Pancreas (tissue), 10 donors: ENCODE data around the gene GABRQ. TPM values are rescaled to one million over a fixed set of nuclear protein-coding genes. Genes with fewer than 3 reads are reported as not detected.
A peak's percentile ranks its signal among the peaks of the same experiment; 100 is the strongest.
"Not testable (repeated sequence)": the region's sequence is repeated elsewhere in the genome, so short reads cannot be mapped to it uniquely, and the experiment has no call there.

Experiments
- ATAC-seq, 4 donors: fragments of 200-7000 bp; cut with Tn5 transposase; one replicate each; pipeline versions ENCODE4 v1.8.0 to v1.9.1; 2020; ENCODE audit warnings: mild to moderate bottlenecking in 4 of 4, moderate library complexity in 4 of 4
- DNase-seq, 6 donors: peaks; one replicate each; pipeline ENCODE4 v3.0.0-alpha.2; 2020
- FAIRE-seq: peaks from 2 replicates; lab custom pipeline; 2012; peaks lifted over from hg19 to GRCh38; lab: Jason Lieb, UNC
- H3K27ac ChIP-seq, 4 donors: fragments of 200-600 bp; sonication (generic); 1 replicate in 3 of 4; 2 replicates in 1 of 4; pipeline versions ENCODE4 v1.5.0 to v1.8.0; 2020
- H3K27me3 ChIP-seq, 4 donors: fragments of 200-600 bp; one replicate each; pipeline ENCODE4 v1.8.0; 2021
- H3K36me3 ChIP-seq, 3 donors: fragments of 200-600 bp; sonication (generic) in 1 of 3; one replicate each; pipeline versions ENCODE4 v1.5.0 to v1.8.0; 2020 to 2021
- H3K4me1 ChIP-seq, 3 donors: fragments of 200-600 bp; one replicate each; pipeline ENCODE4 v1.8.0; 2021
- H3K4me3 ChIP-seq, 4 donors: fragments of 200-600 bp; sonication (generic) in 2 of 4; one replicate each; pipeline versions ENCODE4 v1.5.0 to v1.8.0; 2020 to 2021
- H3K9me3 ChIP-seq, 4 donors: fragments of 200-600 bp; one replicate each; pipeline ENCODE4 v1.8.0; 2021
- WGBS, 2 donors: extraction: QIAGEN DNeasy Blood & Tissue Kit; methylation state at CpG; one replicate each; pipeline ENCODE4 v1.1.7; 2013; 5-methylcytosine and 5-hydroxymethylcytosine counted together
- intact Hi-C, 3 donors: fragments of 100-400 bp; cut with DNase I; formaldehyde crosslinking; loops; one replicate each; pipeline versions ENCODE4 v1.11.1 to v1.14.2; 2022
- polyA plus RNA-seq, 2 donors: library from polyadenylated mRNA; stranded (reverse); fragments of 200-250 nt; gene quantifications; one replicate each; pipeline ENCODE4 v1.2.3, GENCODE V29; 2013
- total RNA-seq, 6 donors: library from RNA; stranded (reverse); fragmentation: NEBNext Ultra II Directional in 4 of 6; extraction: Animal tissue kit (Norgen Biotek cat#: 25700) in 4 of 6; gene quantifications; one replicate each; pipeline versions ENCODE4 v1.2.1 to v1.2.4, GENCODE V29; 2021 to 2023
- TF ChIP-seq, protein P1 (sequence below), 4 donors: fragments of 200-600 bp; sonication (generic) in 3 of 4; IDR thresholded peaks; one replicate each; pipeline versions ENCODE4 v1.5.0 to v1.8.0; 2021; ENCODE audit warnings: antibody characterized with exemption in 4 of 4
- donor health status: healthy with polysubstance abuse.
- donor health status: DM: no; HTN: no; CAD: no; lungs with moderate emphysema.
- donor health status: DM: no; HTN: no; CAD: no.
- donor health status: control.
- donor health status: control.
- donor health status: Bipolar disorder and iron deficiency.
- donor health status: DM: yes; HTN: yes; CAD: no.
- donor health status: DM: no; HTN: no; CAD: no.
- donor health status: DM: no; HTN: no; CAD: no.
- donor health status: DM: yes; HTN: yes; CAD: no.

GABRQ gene
- total and polyA plus RNA-seq, 8 donors, result not detected

- TF ChIP-seq, protein P1, sequence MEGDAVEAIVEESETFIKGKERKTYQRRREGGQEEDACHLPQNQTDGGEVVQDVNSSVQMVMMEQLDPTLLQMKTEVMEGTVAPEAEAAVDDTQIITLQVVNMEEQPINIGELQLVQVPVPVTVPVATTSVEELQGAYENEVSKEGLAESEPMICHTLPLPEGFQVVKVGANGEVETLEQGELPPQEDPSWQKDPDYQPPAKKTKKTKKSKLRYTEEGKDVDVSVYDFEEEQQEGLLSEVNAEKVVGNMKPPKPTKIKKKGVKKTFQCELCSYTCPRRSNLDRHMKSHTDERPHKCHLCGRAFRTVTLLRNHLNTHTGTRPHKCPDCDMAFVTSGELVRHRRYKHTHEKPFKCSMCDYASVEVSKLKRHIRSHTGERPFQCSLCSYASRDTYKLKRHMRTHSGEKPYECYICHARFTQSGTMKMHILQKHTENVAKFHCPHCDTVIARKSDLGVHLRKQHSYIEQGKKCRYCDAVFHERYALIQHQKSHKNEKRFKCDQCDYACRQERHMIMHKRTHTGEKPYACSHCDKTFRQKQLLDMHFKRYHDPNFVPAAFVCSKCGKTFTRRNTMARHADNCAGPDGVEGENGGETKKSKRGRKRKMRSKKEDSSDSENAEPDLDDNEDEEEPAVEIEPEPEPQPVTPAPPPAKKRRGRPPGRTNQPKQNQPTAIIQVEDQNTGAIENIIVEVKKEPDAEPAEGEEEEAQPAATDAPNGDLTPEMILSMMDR (IDR thresholded peaks at IDR 0.05), result no peak
- Histone ChIP-seq H3K27me3 (peaks cover 0 to 10% (median 0%) of the 10 kb centered on the region in 4 donors), H3K27ac (no peak overlapping the region), H3K4me3 (no peak overlapping the region), H3K9me3 (no peaks in the 10 kb centered on the region), H3K4me1 (no peaks in the 10 kb centered on the region), H3K36me3 (no peaks in the 10 kb centered on the region)
- ATAC-seq, result no peak
- FAIRE-seq, result no peak
- DNase-seq, result no peak
- WGBS, 2 donors, result 37 to 57% methylated on average over 4 of the region's 4 CpGs
- intact Hi-C loops, result no loop called here
These were observed 18.4 kb downstream of the GABRQ start for GRCh38 chrX:152656087-152656486.

DNA sequence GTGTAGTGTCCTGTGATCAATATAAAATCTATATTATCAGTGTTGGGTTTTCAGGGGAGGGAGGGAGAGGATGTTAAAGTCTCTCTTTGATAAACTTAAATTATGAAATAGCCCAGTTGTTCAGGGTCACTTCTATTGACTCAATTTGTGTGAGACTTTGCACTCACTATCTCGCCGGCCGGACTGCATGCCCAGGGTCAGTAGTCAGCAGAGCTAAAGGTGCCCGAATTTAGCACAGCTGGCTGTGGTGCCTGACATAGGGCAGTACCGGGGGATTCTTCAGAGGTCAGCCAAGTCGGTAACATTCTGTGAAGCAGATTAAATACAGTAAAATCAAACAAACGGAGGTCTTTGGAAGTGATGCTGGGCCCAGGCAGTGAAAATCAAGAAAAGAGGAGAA, 19.2 kb downstream of the GABRQ start:
- Histone ChIP-seq H3K27me3 (peaks cover 0 to 10% (median 0%) of the 10 kb centered on the region in 4 donors), H3K9me3 (no peaks in the 10 kb centered on the region), H3K4me1 (no peaks in the 10 kb centered on the region), H3K27ac (no peak overlapping the region), H3K4me3 (no peak overlapping the region), H3K36me3 (no peaks in the 10 kb centered on the region)
- DNase-seq, result no peak
- WGBS, 2 donors, result 31 to 36% methylated on average over 7 of the region's 7 CpGs
- ATAC-seq, result no peak
- TF ChIP-seq, protein P1 (IDR thresholded peaks at IDR 0.05), result no peak
- intact Hi-C loops, result no loop called here
- no peak for FAIRE-seq

GRCh38 chrX:152658302-152658701, 20.6 kb downstream of the GABRQ start:
- intact Hi-C loops, result no loop called here
- DNase-seq (no peak), ATAC-seq (no peak), FAIRE-seq (no peak)
- Histone ChIP-seq H3K9me3 (no peaks in the 10 kb centered on the region), H3K27me3 (peaks cover 0 to 10% (median 0%) of the 10 kb centered on the region in 4 donors), H3K36me3 (no peaks in the 10 kb centered on the region), H3K4me1 (no peaks in the 10 kb centered on the region), H3K4me3 (no peak overlapping the region), H3K27ac (no peak overlapping the region)
- TF ChIP-seq, protein P1 (IDR thresholded peaks at IDR 0.05), result no peak
- WGBS, 2 donors, result 27 to 32% methylated on average over 2 of the region's 2 CpGs

- WGBS, 2 donors, result 34 to 40% methylated on average over 4 of the region's 4 CpGs
- H3K4me1 ChIP-seq, result no peaks in the 10 kb centered on the region
- H3K9me3 ChIP-seq, result no peaks in the 10 kb centered on the region
- no peak for DNase-seq
- FAIRE-seq, result no peak
- intact Hi-C loops, result no loop called here
- TF ChIP-seq, protein P1 (IDR thresholded peaks at IDR 0.05), result no peak
- no peak for ATAC-seq
- H3K27me3 ChIP-seq, result peaks cover 0 to 6% (median 0%) of the 10 kb centered on the region in 4 donors
- no peak overlapping the region for H3K4me3 ChIP-seq
- no peak overlapping the region for H3K27ac ChIP-seq
- H3K36me3 ChIP-seq, result no peaks in the 10 kb centered on the region
These were observed 25.4 kb downstream of the GABRQ start for GRCh38 chrX:152663086-152663485.

GRCh38 chrX:152674135-152674534, 36.4 kb downstream of the GABRQ start:
- FAIRE-seq, result no peak
- DNase-seq, result no peak
- ATAC-seq, result no peak
- intact Hi-C loops, result no loop called here
- no peaks in the 10 kb centered on the region for H3K36me3 ChIP-seq
- H3K27ac ChIP-seq, result no peak overlapping the region
- no peaks in the 10 kb centered on the region for H3K9me3 ChIP-seq
- H3K4me3 ChIP-seq, result no peak overlapping the region
- TF ChIP-seq, protein P1 (IDR thresholded peaks at IDR 0.05), result no peak
- 71 to 74% methylated on average over 2 of the region's 2 CpGs for WGBS, 2 donors
- peaks cover 0 to 5% (median 3%) of the 10 kb centered on the region in 4 donors for H3K27me3 ChIP-seq
- H3K4me1 ChIP-seq, result no peaks in the 10 kb centered on the region

DNA sequence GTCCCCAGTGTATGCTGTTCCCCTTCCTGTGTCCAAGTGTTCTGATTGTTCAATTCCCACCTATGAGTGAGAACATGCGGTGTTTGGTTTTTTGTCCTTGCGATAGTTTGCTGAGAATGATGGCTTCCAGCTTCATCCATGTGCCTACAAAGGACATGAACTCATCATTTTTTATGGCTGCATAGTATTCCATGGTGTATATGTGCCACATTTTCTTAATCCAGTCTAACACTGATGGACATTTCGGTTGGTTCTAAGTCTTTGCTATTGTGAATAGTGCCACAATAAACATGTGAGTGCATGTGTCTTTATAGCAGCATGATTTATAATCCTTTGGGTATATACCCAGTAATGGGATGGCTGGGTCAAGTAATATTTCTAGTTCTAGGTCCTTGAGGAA, 37.0 kb downstream of the GABRQ start:
- ATAC-seq, H3K27ac ChIP-seq, H3K4me1 ChIP-seq, H3K4me3 ChIP-seq, intact Hi-C loops, FAIRE-seq, H3K9me3 ChIP-seq, DNase-seq, H3K36me3 ChIP-seq, H3K27me3 ChIP-seq: not testable (repeated sequence)
- WGBS, 2 donors, result 71 to 80% methylated on average over 3 of the region's 3 CpGs

GRCh38 chrX:152681012-152681411, 43.3 kb downstream of the GABRQ start:
- H3K4me3 ChIP-seq, intact Hi-C loops, H3K4me1 ChIP-seq, H3K36me3 ChIP-seq, FAIRE-seq, H3K27ac ChIP-seq, H3K9me3 ChIP-seq, DNase-seq, H3K27me3 ChIP-seq: not testable (repeated sequence)
- peak in 2 of 4 donors; percentile 61 to 63 for ATAC-seq
- no CpG with 5 or more reads among the region's 3 CpGs for WGBS, 2 donors
